GM18502 (cell line): ENCODE results near the gene EIF4H.
A peak's percentile ranks its signal among the peaks of the same experiment; 100 is the strongest.
"Not testable (repeated sequence)": the region's sequence is repeated elsewhere in the genome, so short reads cannot be mapped to it uniquely, and the experiment has no call there.

Experiments
- ATAC-seq: cut with Tn5 transposase; IDR thresholded peaks from one replicate; pipeline ENCODE4 v1.9.1; 2021; ENCODE audit warnings: mild to moderate bottlenecking; ENCODE audit not compliant: unreplicated experiment, poor library complexity

Gene EIF4H

DNA sequence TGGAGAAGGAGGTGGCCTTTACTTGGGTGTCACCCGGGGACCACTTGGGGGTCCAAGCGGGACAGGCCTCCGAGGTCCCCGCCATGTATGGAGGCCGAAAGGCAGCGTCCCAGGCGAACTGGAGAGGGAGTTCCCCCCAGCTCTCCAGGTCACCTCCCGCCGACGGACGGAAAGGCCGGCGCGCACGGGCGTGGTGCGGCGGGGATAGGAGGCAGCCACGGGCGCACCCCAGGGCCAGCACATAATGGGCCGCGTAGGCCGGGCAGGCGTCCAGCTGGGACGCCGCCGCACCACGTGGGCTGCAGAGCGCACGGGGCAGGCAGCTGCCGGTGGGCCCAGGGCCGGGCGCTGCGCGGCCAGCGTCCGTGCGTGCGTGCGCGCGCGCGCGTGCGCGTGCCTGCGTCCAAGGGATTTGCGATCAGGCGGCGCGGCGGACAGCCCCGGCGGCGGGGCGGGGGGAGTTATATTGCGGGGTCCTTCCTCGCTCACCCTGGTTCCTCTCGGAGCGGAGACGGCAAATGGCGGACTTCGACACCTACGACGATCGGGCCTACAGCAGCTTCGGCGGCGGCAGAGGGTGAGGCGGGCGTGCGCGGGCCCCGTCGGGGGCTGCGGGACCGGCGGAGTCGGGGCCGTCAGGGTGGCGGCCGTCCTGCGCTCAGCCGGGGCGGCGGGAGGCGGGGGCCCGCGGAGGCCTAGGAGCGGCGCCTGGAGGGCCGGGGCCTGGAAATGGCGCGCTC, at the start of gene EIF4H:
Gene EIF4H (plus strand): TSS at position 491 of the 740 bp plus-strand sequence. CDS start 28 bp downstream, at position 519.
- peak; percentile 73 for ATAC-seq

DNA sequence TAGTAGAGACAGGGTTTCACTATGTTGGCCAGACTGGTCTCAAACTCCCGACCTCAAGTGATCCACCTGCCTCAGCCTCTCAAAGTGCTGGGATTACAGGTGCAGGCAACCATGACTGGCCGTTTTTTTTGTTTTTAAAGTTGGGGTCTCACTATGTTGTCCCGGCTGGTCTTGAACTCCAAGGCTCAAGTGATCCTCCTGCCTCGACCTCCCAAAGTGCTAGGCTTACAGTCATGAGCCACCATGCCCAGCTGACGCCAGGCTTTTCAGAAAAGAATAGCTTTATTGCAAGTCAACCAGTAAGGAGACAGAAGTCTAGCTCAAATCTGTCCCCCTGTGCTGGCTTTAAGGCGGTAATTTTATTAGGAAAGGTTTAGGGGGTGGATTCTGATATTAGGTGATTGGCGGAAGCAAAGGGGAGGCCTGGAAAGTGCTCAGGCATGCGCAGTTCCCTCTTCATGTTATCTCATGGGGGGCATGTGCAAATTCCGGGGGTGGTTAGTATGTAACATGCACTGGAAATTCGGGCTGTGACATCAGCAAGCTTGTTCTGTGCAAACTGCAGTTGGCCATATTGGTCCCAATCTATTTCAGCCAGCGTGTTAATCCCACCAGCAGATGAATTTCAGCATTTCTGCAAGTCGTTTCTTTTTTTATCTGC, 47.8 kb upstream of the EIF4H start:
- ATAC-seq, result no peak

DNA sequence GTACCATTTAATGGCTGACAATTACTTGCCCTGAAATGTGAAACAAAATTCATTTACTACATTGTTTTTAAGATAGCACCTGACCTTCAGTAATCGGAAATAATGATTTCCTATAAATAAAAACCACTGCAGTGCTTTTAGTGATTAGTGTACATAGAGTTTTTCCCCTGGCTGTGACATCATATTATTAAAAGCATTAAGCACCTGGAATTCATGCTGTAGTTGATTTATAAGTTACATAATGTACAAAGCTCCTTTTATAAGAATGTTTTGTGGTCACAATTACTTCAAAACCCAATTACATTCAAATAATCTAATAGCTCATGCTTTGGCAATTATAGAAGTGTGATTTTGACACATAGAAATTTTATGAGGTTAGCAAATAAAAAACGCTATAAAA, 44.3 kb upstream of the EIF4H start:
- no peak for ATAC-seq

DNA sequence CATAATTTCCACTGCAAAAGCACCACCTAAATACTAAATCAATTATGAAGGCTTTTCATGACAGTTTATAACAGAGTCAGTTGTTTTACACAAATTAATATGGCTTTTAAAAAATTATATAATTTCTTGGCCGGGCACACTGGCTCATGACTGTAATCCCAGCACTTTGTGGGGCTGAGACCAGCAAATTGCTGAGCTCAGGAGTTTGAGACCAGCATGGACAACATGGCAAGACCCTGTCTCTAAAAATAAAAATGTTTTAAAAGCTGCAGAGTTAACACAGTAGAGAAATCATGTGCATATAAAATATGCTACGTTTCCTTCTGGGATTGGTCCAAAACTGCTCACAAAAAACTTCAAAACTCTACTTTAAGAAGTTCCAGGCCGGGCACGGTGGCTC, 43.6 kb upstream of the EIF4H start:
- no peak for ATAC-seq

DNA sequence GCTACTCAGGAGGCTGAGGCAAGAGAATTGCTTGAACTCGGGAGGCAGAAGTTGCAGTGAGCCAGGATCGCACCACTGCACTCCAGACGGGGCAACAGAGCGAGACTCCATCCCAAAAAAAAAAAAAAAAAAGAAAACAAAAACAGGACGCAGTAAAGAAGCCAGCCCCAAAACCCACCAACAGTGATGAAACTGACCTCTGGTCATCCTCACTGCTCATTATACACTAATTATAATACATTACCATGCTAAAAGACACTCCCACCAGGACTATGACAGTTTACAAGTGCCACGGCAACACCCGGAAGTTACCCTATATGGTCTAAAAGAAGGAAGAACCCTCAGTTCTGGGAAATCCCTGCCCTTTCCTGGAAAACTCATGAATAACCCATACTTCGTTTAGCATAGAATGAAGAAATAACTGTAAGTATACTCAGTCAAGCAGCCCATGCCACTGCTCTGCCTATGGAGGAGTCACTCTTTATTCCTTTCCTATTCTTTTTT, 40.0 kb upstream of the EIF4H start:
- ATAC-seq, result no peak

DNA sequence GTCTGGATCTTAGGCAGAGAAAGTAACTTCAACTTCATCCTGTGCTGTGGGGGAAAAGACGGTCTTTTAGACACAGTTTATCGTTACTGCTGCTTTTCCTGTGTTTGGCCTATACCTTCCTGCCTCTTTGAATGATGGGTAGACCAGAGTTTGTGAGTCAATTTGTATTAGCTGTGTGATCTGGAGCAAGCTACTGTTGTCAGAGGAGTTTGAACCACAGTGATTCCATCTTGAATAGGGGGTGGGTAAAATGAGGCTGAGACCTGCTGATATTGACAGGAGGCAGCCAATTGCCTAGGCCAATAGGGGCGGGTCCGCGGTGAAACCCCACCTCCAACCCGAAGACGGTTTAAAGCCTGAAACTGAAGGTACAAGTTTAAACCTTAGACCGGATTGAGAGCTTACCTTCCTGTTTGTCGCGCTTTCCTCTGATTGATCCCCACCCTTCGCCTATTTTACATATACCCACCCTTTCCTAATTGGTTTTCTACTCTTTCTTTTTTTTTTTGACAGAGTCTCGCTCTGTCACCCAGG, 35.8 kb upstream of the EIF4H start:
- no peak for ATAC-seq

DNA sequence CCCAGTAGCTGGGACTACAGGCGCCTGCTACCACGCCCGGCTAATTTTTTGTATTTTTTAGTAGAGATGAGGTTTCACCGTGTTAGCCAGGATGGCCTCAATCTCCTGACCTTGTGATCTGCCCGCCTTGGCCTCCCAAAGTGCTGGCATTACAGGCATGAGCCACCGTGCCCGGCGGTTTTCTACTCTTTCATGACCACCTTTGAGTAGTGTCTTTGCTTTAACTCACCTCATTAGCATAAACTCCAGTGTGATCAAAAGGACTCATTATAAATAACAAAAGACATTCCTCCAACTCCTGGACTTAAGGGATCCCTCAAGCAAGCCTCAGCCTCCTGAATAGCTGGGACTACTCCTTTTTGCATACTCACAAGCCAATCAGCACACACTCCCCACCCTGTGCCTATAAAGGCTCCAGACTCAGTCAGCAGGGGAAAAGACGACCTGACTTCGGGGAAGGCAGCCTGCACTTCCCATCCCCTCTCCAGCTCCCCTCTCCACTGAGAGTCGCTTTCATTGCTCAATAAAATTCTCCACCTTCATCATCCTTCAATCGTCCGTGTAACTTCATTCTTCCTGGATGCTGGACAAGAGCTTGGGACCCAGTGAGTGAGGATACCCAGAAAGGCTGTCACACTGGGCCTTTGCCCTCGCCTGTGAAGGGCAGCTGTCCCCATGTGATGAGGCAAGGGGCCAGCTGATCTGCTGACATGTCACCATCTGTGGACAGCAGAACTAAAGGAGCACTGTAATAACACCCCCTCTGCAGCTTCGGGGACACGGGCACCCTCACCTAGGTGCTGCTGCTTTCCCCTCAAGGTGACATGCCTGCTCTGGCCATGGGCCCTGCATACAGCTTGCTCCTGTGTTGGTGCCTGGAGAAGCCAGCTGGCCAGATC, 35.0 kb upstream of the EIF4H start:
- no peak for ATAC-seq

DNA sequence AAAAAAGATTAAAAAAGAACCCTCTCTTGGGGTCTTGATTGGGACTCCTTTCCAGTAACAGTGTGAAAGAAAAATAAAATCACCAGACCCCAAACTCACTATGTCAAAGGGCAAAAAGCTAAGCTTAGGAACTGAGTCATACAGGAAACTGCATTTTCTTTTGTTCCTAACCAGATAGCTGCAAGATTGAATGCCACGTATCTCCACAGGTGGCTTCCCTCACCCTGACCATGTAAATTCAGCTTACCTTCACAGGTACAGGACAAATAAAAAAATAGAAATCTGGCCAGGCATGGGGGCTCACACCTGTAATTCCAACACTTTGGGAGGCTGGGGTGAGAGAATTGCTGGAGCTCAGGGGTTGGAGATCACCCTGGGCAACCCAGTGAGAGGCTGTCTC, 32.5 kb upstream of the EIF4H start:
- no peak for ATAC-seq

DNA sequence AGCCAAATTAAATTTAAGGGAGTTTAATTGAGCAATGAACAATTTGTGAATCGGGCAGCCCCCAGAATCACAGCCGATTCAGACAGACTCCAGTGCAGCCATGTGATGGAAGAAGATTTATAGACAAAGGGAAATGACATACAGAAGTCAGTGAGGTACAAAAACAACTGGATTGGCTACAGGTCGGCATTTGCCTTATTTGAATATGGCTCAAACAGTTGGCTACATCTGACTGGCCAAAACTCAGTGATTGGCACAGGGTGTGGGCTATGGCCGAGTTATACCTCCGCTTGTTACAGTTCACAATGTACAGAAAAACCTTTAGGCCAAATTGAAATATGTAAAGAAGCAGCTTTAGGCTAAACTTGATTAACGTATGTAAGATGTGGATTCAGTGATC, 30.8 kb upstream of the EIF4H start:
- no peak for ATAC-seq

DNA sequence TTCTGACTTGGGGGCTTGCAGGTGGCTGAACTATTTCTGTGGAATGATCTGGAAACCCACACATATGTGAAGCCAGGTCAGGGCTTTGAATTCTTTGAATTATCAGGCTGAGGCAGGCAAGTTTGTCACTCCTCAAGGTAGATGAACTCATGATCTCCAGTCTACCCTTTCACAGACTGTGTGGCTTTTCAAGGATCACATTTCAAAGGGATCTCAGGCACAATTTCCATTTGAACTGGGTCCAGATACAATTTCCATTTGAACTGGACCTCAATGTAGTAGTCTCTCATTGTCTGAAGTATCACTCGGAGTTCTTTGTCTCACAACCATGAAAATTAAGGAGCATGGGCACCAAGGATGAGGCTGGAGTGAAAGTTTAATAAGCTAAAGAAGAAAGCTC, 25.7 kb upstream of the EIF4H start:
- ATAC-seq, result no peak

DNA sequence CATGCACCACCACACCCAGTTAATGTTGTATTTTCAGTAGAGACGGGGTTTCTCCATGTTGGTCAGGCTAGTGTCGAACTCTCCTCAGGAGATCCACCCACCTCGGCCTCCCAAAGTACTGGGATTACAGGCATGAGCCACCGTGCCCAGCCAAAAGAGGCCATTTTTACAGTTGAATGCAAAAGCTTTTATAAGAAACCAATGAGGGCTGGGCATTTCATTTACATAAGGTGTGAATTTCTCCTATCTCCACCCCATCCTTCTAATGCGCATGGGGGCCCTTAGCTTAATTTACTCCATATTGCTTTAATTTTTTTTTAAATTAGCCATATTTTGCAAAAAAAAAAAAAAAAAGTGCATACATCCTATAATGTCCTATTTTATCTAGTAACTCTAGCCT, 25.1 kb upstream of the EIF4H start:
- ATAC-seq, result no peak

DNA sequence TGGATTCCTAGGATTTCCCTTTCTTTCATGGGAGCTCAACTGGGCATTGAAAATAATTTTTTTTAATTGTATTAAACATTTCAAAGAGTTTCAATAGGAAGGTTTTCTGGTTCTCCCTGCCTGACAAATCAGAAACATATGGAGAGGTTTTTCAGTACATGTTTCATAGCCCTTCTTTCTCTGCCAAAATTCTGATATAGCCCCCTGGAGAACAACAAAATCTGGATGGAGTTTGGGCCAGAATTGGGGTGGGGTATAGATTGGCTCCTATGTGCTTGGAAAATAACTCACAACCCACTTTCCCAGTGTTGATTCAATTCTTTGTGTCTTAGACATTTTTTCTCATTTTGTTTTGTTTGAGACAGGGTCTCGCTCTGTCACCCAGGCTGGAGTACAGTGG, 24.6 kb upstream of the EIF4H start:
- ATAC-seq, result no peak

DNA sequence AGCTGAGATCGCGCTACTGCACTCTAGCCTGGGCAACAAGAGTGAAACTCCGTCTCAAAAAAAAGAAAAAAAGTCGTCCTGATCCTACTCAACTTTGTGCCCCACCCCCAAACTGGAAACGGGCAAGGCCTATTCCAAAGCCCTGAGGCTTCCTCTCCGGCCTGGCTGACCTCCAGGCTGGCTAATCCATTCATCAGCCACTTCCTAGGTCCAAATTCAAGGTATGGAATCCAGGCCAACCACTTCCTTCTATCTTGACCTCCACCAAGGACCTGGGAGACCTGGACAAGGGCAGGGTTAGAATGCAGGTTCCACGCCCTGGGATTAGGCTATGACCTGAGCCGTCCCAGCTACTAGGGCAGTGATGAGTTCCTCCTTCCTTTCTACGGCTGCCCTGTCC, 20.4 kb upstream of the EIF4H start:
- ATAC-seq, result no peak

DNA sequence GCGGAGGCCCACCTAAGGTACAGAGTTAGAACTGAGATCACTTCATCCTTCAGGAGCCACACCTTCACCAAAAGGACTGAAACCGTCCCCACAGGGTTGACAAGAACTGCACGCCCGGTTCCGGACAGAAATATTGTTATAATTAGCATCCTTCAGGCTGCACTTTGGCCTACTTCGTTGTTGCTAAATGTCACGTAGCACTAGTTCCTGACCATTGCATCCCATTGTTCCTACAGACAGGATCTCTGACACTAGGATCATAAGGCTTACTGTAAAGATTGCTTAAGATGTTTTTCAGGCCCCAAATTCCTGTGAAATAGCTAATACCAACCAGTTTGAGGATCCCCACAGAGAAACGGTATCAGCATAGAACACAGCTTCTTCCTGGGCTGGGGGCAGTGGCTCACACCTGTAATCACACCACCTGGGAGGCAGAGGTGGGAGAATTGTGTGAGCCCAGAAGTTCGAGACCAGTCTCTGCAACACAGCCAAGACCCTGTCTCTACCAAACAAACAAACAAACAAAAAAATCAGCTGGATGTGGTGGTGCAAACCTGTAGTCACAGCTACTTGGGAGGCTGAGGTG, 18.3 kb upstream of the EIF4H start:
- no peak for ATAC-seq

DNA sequence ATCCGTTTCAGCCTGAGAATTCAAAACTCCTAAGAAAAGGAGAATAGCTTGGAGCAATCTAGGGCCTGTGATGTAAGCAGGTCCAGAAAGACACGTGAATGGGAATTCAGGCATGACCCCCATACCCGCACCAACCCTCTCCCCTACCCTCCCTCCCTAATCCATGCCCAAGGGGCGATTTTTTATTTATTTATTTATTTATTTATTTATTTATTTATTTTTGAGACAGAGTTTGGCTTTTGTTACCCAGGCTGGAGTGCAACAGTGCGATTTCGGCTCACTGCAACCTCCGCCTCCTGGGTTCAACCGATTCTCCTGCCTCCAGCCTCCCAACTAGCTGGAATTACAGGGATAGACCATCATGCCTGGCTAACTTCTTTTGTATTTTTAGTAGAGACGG, 16.6 kb upstream of the EIF4H start:
- ATAC-seq, result no peak

DNA sequence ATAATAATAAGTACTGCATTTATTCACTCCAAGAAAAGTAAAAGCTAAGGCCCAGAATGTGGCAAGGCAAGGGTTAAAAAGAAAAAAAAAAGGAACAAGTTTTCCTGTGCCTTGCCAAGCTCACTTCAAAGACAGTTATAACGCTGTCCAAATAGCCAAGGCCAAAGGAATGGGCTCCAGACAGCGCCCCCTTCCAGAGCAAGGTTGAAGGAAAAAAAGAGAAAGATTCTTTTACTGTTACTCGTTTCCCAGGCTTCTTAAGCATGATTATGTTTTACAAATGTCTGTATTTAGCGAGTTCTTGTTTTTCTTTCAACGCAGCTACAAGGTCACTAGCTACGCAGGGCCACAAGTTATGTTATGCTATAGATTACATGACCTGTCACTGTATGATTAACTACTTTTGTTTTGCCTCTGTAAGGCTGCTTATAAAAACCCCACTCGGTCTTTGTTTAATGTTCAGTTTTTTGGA, 9.1 kb upstream of the EIF4H start:
- no peak for ATAC-seq

DNA sequence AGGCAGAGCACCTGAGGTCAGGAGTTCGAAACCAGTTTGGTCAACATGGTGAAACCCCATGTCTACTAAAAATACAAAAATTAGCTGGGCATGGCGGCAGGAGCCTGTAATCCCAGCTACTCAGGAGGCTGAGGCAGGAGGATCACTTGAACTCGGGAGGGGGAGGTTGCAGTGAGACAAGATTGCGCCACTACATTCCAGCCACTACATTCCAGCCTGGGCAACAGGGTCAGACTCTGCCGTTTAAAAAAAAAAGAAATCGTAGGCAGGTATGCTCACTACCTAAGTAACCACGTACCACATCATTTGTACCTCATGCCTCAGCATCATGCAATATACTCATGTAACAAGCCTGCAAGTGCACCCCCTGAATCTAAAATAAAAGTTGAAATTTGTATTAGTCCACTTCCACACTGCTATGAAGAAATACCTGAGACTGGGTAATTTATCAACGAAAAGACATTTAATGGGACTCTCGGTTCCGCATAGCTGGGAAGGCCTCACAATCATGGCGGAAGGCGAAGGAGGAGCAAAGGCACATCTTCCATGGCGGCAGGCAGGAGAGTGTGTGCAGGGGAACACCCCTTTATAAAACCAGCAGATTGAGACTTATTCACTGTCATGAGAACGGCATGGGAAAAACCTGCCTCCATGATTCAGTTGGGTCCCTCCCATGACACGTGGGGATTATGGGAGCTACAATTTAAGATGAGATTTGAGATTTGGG, 8.1 kb upstream of the EIF4H start:
- ATAC-seq, result no peak

DNA sequence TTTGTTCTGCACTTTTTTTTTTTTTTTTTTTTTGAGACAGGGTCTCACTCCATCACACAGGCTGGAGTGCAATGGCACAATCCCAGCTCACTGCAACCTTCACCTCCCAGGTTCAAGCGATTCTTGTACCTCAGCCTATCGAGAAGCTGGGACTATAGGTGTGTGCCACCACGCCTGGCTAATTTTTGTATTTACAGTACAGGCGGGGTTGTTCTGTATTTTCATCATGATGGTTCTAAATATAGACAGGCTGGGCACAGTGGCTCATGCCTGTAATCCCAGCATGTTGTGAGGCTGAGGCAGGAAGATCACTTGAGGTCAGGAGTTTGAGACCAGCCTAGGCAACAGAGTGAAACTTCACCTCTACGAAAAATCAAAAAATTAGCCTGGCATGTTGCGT, 6.8 kb upstream of the EIF4H start:
- ATAC-seq, result not testable (repeated sequence)

DNA sequence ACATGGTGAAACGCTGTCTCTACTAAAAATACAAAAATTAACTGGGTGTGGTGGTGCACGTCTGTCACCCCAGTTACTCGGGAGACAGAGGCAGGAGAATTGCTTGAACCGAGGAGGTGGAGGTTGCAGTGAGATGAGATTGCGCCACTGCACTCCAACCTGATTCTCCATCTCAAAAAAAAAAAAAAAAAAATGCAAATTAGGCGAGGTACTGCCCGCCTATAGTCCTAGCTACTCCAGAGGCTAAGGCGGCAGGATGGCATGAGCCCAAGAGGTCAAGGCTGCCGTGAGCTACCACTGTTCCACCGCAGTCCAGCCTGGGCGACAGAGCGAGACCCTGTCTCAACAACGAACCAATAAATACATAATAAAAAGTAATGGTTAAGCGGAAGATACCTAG, 1.1 kb upstream of the EIF4H start:
- no peak for ATAC-seq

DNA sequence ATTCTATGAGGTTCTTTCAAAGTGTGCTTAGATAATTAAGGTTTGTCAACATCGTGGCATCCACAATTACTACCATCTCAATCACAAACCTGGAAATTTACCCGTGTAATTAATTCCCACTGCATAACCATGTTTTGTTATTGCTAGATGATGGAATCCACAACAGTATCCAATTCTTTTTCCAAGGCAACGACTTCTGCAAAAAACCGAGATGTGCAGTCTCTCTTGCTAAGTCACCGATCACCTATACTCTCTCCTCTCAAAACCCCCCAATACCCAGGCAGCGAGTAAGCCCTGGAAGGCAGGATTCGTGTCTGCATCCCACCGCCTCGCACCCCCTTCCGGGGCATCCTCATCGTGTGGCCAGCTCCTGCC, 678 bp upstream of the EIF4H start:
- ATAC-seq, result no peak
